ENCODE data around the gene NELFE.
"Not testable (repeated sequence)": the region's sequence is repeated elsewhere in the genome, so short reads cannot be mapped to it uniquely, and the experiment has no call there.

The NELFE gene

GRCh38 chr6:31949926-31950548, 8.7 kb downstream of the NELFE start:
- DNase-seq (ENCODE audit: low read depth) = no peak

- DNase-seq (ENCODE audit: low read depth) = no peak
These were observed 9.9 kb downstream of the NELFE start for GRCh38 chr6:31948753-31949413.

- no peak for DNase-seq (ENCODE audit: low read depth)
These were observed 10.5 kb downstream of the NELFE start for GRCh38 chr6:31948306-31948705.

- DNase-seq (ENCODE audit: low read depth) = no peak
These were observed 10.9 kb downstream of the NELFE start for GRCh38 chr6:31947864-31948263.

GRCh38 chr6:31947070-31947675, 11.6 kb downstream of the NELFE start:
- no peak for DNase-seq (ENCODE audit: low read depth)

GRCh38 chr6:31946370-31946885, 12.3 kb downstream of the NELFE start:
- no peak for DNase-seq (ENCODE audit: low read depth)

- no peak for DNase-seq (ENCODE audit: low read depth)
These were observed 13.0 kb downstream of the NELFE start, which contains the start of gene CFB for GRCh38 chr6:31945507-31946369. CFB (plus strand) TSS chr6:31946095; CDS start chr6:31946222, 127 bp downstream.

- no peak for DNase-seq (ENCODE audit: low read depth)
These were observed 13.6 kb downstream of the NELFE start for GRCh38 chr6:31945154-31945506.

- no peak for DNase-seq (ENCODE audit: low read depth)
These were observed 15.0 kb downstream of the NELFE start for GRCh38 chr6:31943742-31944141.

- no peak for DNase-seq (ENCODE audit: low read depth)
These were observed 18.5 kb downstream of the NELFE start for GRCh38 chr6:31940256-31940664.

- DNase-seq (ENCODE audit: low read depth) = no peak
These were observed 22.9 kb downstream of the NELFE start for GRCh38 chr6:31935823-31936222.

- no peak for DNase-seq (ENCODE audit: low read depth)
These were observed 23.8 kb downstream of the NELFE start for GRCh38 chr6:31935021-31935420.

- DNase-seq (ENCODE audit: low read depth) = no peak
These were observed 25.2 kb downstream of the NELFE start for GRCh38 chr6:31933537-31933936.

- DNase-seq (ENCODE audit: low read depth) = not testable (repeated sequence)
These were observed 26.6 kb downstream of the NELFE start for GRCh38 chr6:31932137-31932536.

- no peak for DNase-seq (ENCODE audit: low read depth)
These were observed 27.8 kb downstream of the NELFE start for GRCh38 chr6:31930962-31931361.

- DNase-seq (ENCODE audit: low read depth) = no peak
These were observed 30.2 kb downstream of the NELFE start for GRCh38 chr6:31928672-31928939.

GRCh38 chr6:31927863-31928671, 30.7 kb downstream of the NELFE start:
- no peak for DNase-seq (ENCODE audit: low read depth)

- DNase-seq (ENCODE audit: low read depth) = no peak
These were observed 31.4 kb downstream of the NELFE start, which contains the start of gene C2 for GRCh38 chr6:31927242-31927862. C2 (plus strand) TSS chr6:31927717; CDS start chr6:31927753, 36 bp downstream.

- peak; percentile 16 for DNase-seq (ENCODE audit: low read depth)
These were observed 35.8 kb downstream of the NELFE start for GRCh38 chr6:31922942-31923341.

- DNase-seq (ENCODE audit: low read depth) = no peak
These were observed 38.0 kb downstream of the NELFE start for GRCh38 chr6:31920811-31921210.

All from activated T-cell treated with anti-CD3 and anti-CD28 coated beads for 1 hour (primary cell).